ENCODE data around the gene PSMB2. TPM values are rescaled to one million over a fixed set of nuclear protein-coding genes. Genes with fewer than 3 reads are reported as not detected.

Gene PSMB2
- polyA plus RNA-seq, 1 donor from 2014 or later = 48.2 TPM

GRCh38 chr1:35573198-35574124 is 67.9 kb downstream of the PSMB2 start, which contains the start of gene TFAP2E:
Gene TFAP2E, plus strand, starts transcription at chr1:35573314. Its CDS starts 264 bp downstream, at chr1:35573578.
- Histone ChIP-seq H3F3A (ENCODE audit: insufficient read depth, low read length, poor library complexity, severe bottlenecking) (no peaks in the 10 kb centered on the region), H3K9me2 (ENCODE audit: insufficient read depth, low read length) (no peaks in the 10 kb centered on the region), H3K9me3 (ENCODE audit: low read length) (no peaks in the 10 kb centered on the region), H2AFZ (ENCODE audit: low read depth, low read length) (no peak within 1 kb of the TSS), H3K4me2 (ENCODE audit: low read length) (no peak within 1 kb of the TSS), H4K20me1 (ENCODE audit: insufficient read depth) (no peaks in the 10 kb centered on the region), H3K27ac (ENCODE audit: low read length) (no peak within 1 kb of the TSS), H3K4me3 (ENCODE audit: low read length) (peak within 1 kb of the TSS; percentile 66), H3K79me2 (replicated peaks; ENCODE audit: insufficient read depth, low read length) (no peaks in the 10 kb centered on the region), H3K36me3 (ENCODE audit: insufficient read depth, low read length) (no peaks in the 10 kb centered on the region), H3K27me3 (ENCODE audit: insufficient read depth, low read depth, low read length) (peaks cover 86% of the 10 kb centered on the region), H3K9ac (ENCODE audit: low read length) (peak within 1 kb of the TSS; percentile 11)
- TF ChIP-seq EP300 (conservative IDR thresholded peaks at IDR 0.05; ENCODE audit: poor library complexity, severe bottlenecking) (no peak), RAD21 (conservative IDR thresholded peaks at IDR 0.05) (no peak), POLR2AphosphoS5 (IDR thresholded peaks at IDR 0.05) (peak; percentile 49), EZH2 (IDR thresholded peaks at IDR 0.05; ENCODE audit: borderline replicate concordance, insufficient read depth, low read length, poor library complexity, severe bottlenecking) (peak; percentile 86), MXI1 (conservative IDR thresholded peaks at IDR 0.05; ENCODE audit: poor library complexity, severe bottlenecking) (no peak), TAF1 (IDR thresholded peaks at IDR 0.05; ENCODE audit: low read depth) (no peak), SMC3 (conservative IDR thresholded peaks at IDR 0.05; ENCODE audit: poor library complexity) (no peak)
- TF ChIP-seq, protein P1, sequence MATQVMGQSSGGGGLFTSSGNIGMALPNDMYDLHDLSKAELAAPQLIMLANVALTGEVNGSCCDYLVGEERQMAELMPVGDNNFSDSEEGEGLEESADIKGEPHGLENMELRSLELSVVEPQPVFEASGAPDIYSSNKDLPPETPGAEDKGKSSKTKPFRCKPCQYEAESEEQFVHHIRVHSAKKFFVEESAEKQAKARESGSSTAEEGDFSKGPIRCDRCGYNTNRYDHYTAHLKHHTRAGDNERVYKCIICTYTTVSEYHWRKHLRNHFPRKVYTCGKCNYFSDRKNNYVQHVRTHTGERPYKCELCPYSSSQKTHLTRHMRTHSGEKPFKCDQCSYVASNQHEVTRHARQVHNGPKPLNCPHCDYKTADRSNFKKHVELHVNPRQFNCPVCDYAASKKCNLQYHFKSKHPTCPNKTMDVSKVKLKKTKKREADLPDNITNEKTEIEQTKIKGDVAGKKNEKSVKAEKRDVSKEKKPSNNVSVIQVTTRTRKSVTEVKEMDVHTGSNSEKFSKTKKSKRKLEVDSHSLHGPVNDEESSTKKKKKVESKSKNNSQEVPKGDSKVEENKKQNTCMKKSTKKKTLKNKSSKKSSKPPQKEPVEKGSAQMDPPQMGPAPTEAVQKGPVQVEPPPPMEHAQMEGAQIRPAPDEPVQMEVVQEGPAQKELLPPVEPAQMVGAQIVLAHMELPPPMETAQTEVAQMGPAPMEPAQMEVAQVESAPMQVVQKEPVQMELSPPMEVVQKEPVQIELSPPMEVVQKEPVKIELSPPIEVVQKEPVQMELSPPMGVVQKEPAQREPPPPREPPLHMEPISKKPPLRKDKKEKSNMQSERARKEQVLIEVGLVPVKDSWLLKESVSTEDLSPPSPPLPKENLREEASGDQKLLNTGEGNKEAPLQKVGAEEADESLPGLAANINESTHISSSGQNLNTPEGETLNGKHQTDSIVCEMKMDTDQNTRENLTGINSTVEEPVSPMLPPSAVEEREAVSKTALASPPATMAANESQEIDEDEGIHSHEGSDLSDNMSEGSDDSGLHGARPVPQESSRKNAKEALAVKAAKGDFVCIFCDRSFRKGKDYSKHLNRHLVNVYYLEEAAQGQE (IDR thresholded peaks at IDR 0.05; ENCODE audit: borderline replicate concordance) = no peak
- TF ChIP-seq, protein P2, sequence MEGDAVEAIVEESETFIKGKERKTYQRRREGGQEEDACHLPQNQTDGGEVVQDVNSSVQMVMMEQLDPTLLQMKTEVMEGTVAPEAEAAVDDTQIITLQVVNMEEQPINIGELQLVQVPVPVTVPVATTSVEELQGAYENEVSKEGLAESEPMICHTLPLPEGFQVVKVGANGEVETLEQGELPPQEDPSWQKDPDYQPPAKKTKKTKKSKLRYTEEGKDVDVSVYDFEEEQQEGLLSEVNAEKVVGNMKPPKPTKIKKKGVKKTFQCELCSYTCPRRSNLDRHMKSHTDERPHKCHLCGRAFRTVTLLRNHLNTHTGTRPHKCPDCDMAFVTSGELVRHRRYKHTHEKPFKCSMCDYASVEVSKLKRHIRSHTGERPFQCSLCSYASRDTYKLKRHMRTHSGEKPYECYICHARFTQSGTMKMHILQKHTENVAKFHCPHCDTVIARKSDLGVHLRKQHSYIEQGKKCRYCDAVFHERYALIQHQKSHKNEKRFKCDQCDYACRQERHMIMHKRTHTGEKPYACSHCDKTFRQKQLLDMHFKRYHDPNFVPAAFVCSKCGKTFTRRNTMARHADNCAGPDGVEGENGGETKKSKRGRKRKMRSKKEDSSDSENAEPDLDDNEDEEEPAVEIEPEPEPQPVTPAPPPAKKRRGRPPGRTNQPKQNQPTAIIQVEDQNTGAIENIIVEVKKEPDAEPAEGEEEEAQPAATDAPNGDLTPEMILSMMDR (IDR thresholded peaks at IDR 0.05; ENCODE audit: poor library complexity, severe bottlenecking) = no peak

DNA sequence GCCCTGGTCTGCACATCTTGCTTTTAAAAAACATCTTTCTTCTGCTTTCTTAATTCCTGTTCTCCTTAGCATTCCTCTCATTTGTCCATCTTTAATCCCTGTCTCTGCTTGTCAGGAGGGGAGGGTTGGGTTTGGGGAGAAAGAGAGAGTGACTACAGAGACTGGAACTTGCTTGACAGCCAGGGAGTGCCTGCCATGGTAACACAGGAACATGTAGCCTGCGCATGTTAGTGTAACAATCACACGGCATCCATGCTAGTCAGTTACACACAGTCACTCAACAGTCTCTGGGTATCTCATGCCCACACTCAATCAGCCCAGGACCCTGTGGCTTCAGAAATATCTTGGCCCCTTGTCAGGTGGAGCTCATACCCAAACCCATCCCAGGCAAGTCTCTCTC is 69.0 kb downstream of the PSMB2 start:
- Histone ChIP-seq H3K9me3 (ENCODE audit: low read length) (no peaks in the 10 kb centered on the region), H2AFZ (ENCODE audit: low read depth, low read length) (no peak overlapping the region), H3F3A (ENCODE audit: insufficient read depth, low read length, poor library complexity, severe bottlenecking) (no peaks in the 10 kb centered on the region), H4K20me1 (ENCODE audit: insufficient read depth) (no peaks in the 10 kb centered on the region), H3K4me2 (ENCODE audit: low read length) (no peak overlapping the region), H3K9ac (ENCODE audit: low read length) (no peak overlapping the region), H3K27me3 (ENCODE audit: insufficient read depth, low read depth, low read length) (peaks cover 75% of the 10 kb centered on the region), H3K9me2 (ENCODE audit: insufficient read depth, low read length) (no peaks in the 10 kb centered on the region), H3K4me3 (ENCODE audit: low read length) (peak overlapping the region; percentile 66), H3K36me3 (ENCODE audit: insufficient read depth, low read length) (no peaks in the 10 kb centered on the region), H3K79me2 (replicated peaks; ENCODE audit: insufficient read depth, low read length) (no peaks in the 10 kb centered on the region), H3K27ac (ENCODE audit: low read length) (no peak overlapping the region)
- TF ChIP-seq SMC3 (conservative IDR thresholded peaks at IDR 0.05; ENCODE audit: poor library complexity) = no peak
- TF ChIP-seq, protein P2 (IDR thresholded peaks at IDR 0.05; ENCODE audit: poor library complexity, severe bottlenecking) = no peak
- no peak for TF ChIP-seq POLR2AphosphoS5 (IDR thresholded peaks at IDR 0.05)

Data from neural cell (in vitro differentiated cells).